Vagina (tissue), 2 donors: ENCODE data around the gene ITIH3. TPM values are rescaled to one million over a fixed set of nuclear protein-coding genes. Genes with fewer than 3 reads are reported as not detected.

Source experiments
- DNase-seq, 2 donors: peaks; one replicate each; pipeline ENCODE4 v3.0.0-alpha.2; 2017; ENCODE audit errors: extremely low spot score in 2 of 2
- H3K27ac ChIP-seq: fragments of 200-600 bp; sonication (generic); one replicate; pipeline ENCODE4 v1.5.1; 2019
- H3K27me3 ChIP-seq: fragments of 200-600 bp; sonication (generic); one replicate; pipeline ENCODE4 v1.5.1; 2019
- H3K36me3 ChIP-seq, 2 donors: fragments of 200-600 bp; sonication (generic); one replicate each; pipeline ENCODE4 v1.5.1; 2017 to 2019
- H3K4me1 ChIP-seq: fragments of 200-600 bp; sonication (generic); one replicate; pipeline ENCODE4 v1.5.1; 2019
- H3K4me3 ChIP-seq, 2 donors: fragments of 200-600 bp; sonication (generic); 1 replicate in 1 of 2; 2 replicates in 1 of 2; pipeline ENCODE4 v1.5.1; 2016 to 2019
- H3K9me3 ChIP-seq: fragments of 200-600 bp; sonication (generic); one replicate; pipeline ENCODE4 v1.5.1; 2019
- CTCF ChIP-seq, 3 experiments: fragments of 450-650 bp in 2 of 3; fragments of 200-600 bp in 1 of 3; sonication (generic) in 1 of 3; IDR thresholded peaks; one replicate each; pipeline ENCODE4 v1.5.1; 2017 to 2019; ENCODE audit warnings: antibody characterized with exemption in 3 of 3, mild to moderate bottlenecking in 2 of 3, moderate library complexity in 2 of 3
- POLR2A ChIP-seq, 2 donors: fragments of 450-650 bp; IDR thresholded peaks; one replicate each; pipeline ENCODE4 v1.6.1; 2017; ENCODE audit warnings: antibody characterized with exemption in 2 of 2, mild to moderate bottlenecking in 2 of 2, moderate library complexity in 2 of 2
- POLR2AphosphoS5 ChIP-seq, 2 donors: sonication (generic); formaldehyde crosslinking; IDR thresholded peaks; one replicate each; pipeline ENCODE4 v1.9.0; 2017; ENCODE audit warnings: antibody characterized with exemption in 2 of 2, mild to moderate bottlenecking in 2 of 2, low read depth in 1 of 2; ENCODE audit not compliant: insufficient read depth in 1 of 2
- intact Hi-C: fragments of 100-400 bp; cut with DNase I; formaldehyde crosslinking; loops from one replicate; pipeline ENCODE4 v1.15.1; 2023
- total RNA-seq: library from RNA; depleted of rRNA; stranded (reverse); fragments of >200 nt; gene quantifications from one replicate; pipeline ENCODE4 v1.2.3, GENCODE V29; 2016

ITIH3 gene
- total RNA-seq, 1 donor from 2014 or later: 7.6 TPM

GRCh38 chr3:52781741-52782140 is 12.9 kb upstream of the ITIH3 start:
- no peak overlapping the region for H3K27ac ChIP-seq
- TF ChIP-seq POLR2AphosphoS5 (IDR thresholded peaks at IDR 0.05; ENCODE audit: insufficient read depth in 1 of 2, low read depth in 1 of 2) (no peak), POLR2A (IDR thresholded peaks at IDR 0.05) (no peak), CTCF (IDR thresholded peaks at IDR 0.05) (no peak)
- no peak overlapping the region for H3K4me3 ChIP-seq
- no peaks in the 10 kb centered on the region for H3K4me1 ChIP-seq
- no peaks in the 10 kb centered on the region for H3K27me3 ChIP-seq
- DNase-seq: no peak
- intact Hi-C loops: no loop called here
- no peaks in the 10 kb centered on the region for H3K9me3 ChIP-seq
- H3K36me3 ChIP-seq: no peaks in the 10 kb centered on the region

- Histone ChIP-seq H3K4me3 (no peak overlapping the region), H3K4me1 (peaks cover 5% of the 10 kb centered on the region), H3K36me3 (no peaks in the 10 kb centered on the region), H3K27ac (no peak overlapping the region), H3K27me3 (no peaks in the 10 kb centered on the region), H3K9me3 (no peaks in the 10 kb centered on the region)
- intact Hi-C loops: no loop called here
- TF ChIP-seq POLR2A (IDR thresholded peaks at IDR 0.05) (no peak), POLR2AphosphoS5 (IDR thresholded peaks at IDR 0.05; ENCODE audit: insufficient read depth in 1 of 2, low read depth in 1 of 2) (no peak), CTCF (IDR thresholded peaks at IDR 0.05) (no peak)
- no peak for DNase-seq
Measured at GRCh38 chr3:52782412-52783210, 12.0 kb upstream of the ITIH3 start.

DNA sequence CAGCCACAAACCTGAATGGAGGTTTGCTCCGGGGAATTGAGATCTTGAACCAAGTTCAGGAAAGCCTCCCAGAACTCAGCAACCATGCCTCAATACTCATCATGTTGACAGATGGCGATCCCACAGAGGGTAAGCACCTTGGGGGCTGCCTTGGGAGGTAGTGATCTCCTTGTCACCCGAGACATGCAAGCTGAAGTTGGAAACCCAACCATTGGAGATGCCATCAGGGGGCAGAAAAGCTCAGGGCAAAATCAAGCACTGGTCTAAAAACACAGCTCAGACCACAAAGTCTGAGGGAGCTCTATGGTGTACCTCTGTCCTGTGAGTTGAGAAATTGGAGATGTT is 11.4 kb upstream of the ITIH3 start:
- H3K27ac ChIP-seq: no peak overlapping the region
- intact Hi-C loops: no loop called here
- peaks cover 11% of the 10 kb centered on the region for H3K4me1 ChIP-seq
- H3K27me3 ChIP-seq: no peaks in the 10 kb centered on the region
- TF ChIP-seq POLR2A (IDR thresholded peaks at IDR 0.05) (no peak), POLR2AphosphoS5 (IDR thresholded peaks at IDR 0.05; ENCODE audit: insufficient read depth in 1 of 2, low read depth in 1 of 2) (no peak), CTCF (IDR thresholded peaks at IDR 0.05) (no peak)
- DNase-seq: no peak
- no peak overlapping the region for H3K4me3 ChIP-seq
- H3K9me3 ChIP-seq: no peaks in the 10 kb centered on the region
- H3K36me3 ChIP-seq: no peaks in the 10 kb centered on the region

- intact Hi-C loops: no loop called here
- no peaks in the 10 kb centered on the region for H3K27me3 ChIP-seq
- H3K9me3 ChIP-seq: no peaks in the 10 kb centered on the region
- H3K27ac ChIP-seq: no peak overlapping the region
- TF ChIP-seq CTCF (IDR thresholded peaks at IDR 0.05) (no peak), POLR2A (IDR thresholded peaks at IDR 0.05) (no peak), POLR2AphosphoS5 (IDR thresholded peaks at IDR 0.05; ENCODE audit: insufficient read depth in 1 of 2, low read depth in 1 of 2) (no peak)
- peaks cover 13% of the 10 kb centered on the region for H3K4me1 ChIP-seq
- H3K4me3 ChIP-seq: no peak overlapping the region
- no peak for DNase-seq
- H3K36me3 ChIP-seq: no peaks in the 10 kb centered on the region
Measured at GRCh38 chr3:52784021-52784621, 10.5 kb upstream of the ITIH3 start.
